Peyer's patch (tissue), 4 donors: ENCODE results near the gene ARRB2.

Experiments used
- CTCF ChIP-seq, 6 experiments: fragments of 450-650 bp in 4 of 6; fragments of 200-600 bp in 2 of 6; sonication (generic) in 1 of 6; IDR thresholded peaks; one replicate each; pipeline ENCODE4 v1.5.1; 2017 to 2019; ENCODE audit warnings: antibody characterized with exemption in 6 of 6, mild to moderate bottlenecking in 3 of 6, moderate library complexity in 1 of 6
- POLR2A ChIP-seq, 2 donors: fragments of 450-650 bp; IDR thresholded peaks; one replicate each; pipeline ENCODE4 v1.5.1; 2017; ENCODE audit warnings: antibody characterized with exemption in 2 of 2, mild to moderate bottlenecking in 2 of 2, moderate library complexity in 2 of 2

- TF ChIP-seq CTCF (IDR thresholded peaks at IDR 0.05): no peak
- TF ChIP-seq POLR2A (IDR thresholded peaks at IDR 0.05): no peak
These were observed 45.4 kb upstream of the ARRB2 start for GRCh38 chr17:4665027-4665426.
